ENCODE measurements around the gene NSMCE3.
"Not testable (repeated sequence)": the region's sequence is repeated elsewhere in the genome, so short reads cannot be mapped to it uniquely, and the experiment has no call there.

The NSMCE3 gene

GRCh38 chr15:29241207-29241606 lies 28.4 kb downstream of the NSMCE3 start:
- Histone ChIP-seq H3K9me3 (ENCODE audit: control insufficient read depth, low read length) (peaks cover 5% of the 10 kb centered on the region), H3K27me3 (replicated peaks; ENCODE audit: control insufficient read depth, insufficient read depth, low read length) (peaks cover 4% of the 10 kb centered on the region), H3K4me3 (ENCODE audit: low read length) (no peak overlapping the region), H3K9ac (ENCODE audit: low read length) (no peak overlapping the region), H3K4me1 (ENCODE audit: control insufficient read depth, insufficient read depth, low read length) (no peaks in the 10 kb centered on the region), H3K36me3 (ENCODE audit: control insufficient read depth, insufficient read depth, low read length, severe bottlenecking) (no peaks in the 10 kb centered on the region)
- no peak for DNase-seq (ENCODE audit: low read depth)

- no peaks in the 10 kb centered on the region for H3K36me3 ChIP-seq (ENCODE audit: control insufficient read depth, insufficient read depth, low read length, severe bottlenecking)
- peaks cover 13% of the 10 kb centered on the region for H3K9me3 ChIP-seq (ENCODE audit: control insufficient read depth, low read length)
- no peak for DNase-seq (ENCODE audit: low read depth)
- H3K4me3 ChIP-seq (ENCODE audit: low read length), result no peak overlapping the region
- H3K27me3 ChIP-seq (replicated peaks; ENCODE audit: control insufficient read depth, insufficient read depth, low read length), result peaks cover 4% of the 10 kb centered on the region
- H3K9ac ChIP-seq (ENCODE audit: low read length), result no peak overlapping the region
- H3K4me1 ChIP-seq (ENCODE audit: control insufficient read depth, insufficient read depth, low read length), result no peaks in the 10 kb centered on the region
Observed at GRCh38 chr15:29239395-29239794, 30.2 kb downstream of the NSMCE3 start.

DNA sequence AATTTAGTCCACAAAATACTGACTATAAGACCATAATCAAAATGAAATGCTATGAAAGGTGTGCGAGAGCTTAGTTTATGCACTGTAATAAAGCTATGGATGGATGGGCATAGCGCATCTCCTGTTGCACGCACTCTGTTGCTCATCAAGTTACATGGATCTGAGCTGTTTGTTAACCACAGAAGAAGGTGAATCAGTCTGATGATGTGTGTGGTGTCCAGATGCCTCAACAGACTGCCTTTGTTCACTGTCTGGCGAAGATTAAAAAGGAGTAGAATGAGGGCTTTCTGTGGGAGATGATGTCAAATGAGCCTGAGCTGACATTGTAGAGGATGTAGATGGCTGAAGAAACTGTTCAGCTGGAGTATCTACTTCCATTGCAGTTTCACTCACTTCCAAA lies 36.1 kb downstream of the NSMCE3 start:
- no peaks in the 10 kb centered on the region for H3K27me3 ChIP-seq (replicated peaks; ENCODE audit: control insufficient read depth, insufficient read depth, low read length)
- H3K4me3 ChIP-seq (ENCODE audit: low read length), result no peak overlapping the region
- H3K36me3 ChIP-seq (ENCODE audit: control insufficient read depth, insufficient read depth, low read length, severe bottlenecking), result no peaks in the 10 kb centered on the region
- peaks cover 13% of the 10 kb centered on the region for H3K9me3 ChIP-seq (ENCODE audit: control insufficient read depth, low read length)
- DNase-seq (ENCODE audit: low read depth), result no peak
- H3K4me1 ChIP-seq (ENCODE audit: control insufficient read depth, insufficient read depth, low read length), result no peaks in the 10 kb centered on the region
- H3K9ac ChIP-seq (ENCODE audit: low read length), result no peak overlapping the region

DNA sequence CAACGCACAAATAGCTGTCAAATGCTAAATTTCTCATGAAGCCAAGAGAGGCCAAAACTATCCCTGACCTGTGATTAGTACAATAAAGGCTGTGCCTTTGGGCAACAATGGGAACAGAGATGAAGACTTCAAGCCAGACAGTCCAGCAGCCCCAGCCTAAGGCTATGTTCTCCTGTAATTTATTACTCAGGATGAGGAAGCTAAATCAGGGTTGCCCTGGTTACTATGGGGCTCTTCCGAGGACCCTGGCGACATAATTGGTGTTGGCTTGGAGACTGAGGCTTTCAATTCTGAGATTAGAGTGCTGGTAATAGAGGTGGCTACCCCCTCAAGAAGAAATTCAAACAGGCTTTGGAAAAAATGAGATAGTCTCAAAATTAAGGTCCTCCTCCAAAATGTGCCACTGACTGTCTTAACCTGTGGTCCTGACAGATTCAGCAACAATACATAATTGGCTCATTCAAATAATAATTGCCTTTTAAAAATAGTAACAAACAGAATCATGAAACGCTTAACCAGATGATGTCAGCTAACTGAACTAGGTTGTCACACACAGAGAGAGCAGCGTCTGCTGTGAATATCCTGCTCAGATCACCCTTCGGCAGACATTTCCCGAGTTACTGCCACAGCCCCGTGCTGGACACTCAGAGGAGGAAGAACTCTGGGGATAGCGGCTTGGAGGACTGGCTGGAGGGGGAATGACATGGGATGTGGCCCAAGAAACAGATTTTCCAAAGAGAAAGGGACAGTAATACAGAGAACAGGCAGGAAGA lies 43.0 kb downstream of the NSMCE3 start:
- peaks cover 11% of the 10 kb centered on the region for H3K27me3 ChIP-seq (replicated peaks; ENCODE audit: control insufficient read depth, insufficient read depth, low read length)
- no peak for DNase-seq (ENCODE audit: low read depth)
- no peak overlapping the region for H3K9ac ChIP-seq (ENCODE audit: low read length)
- no peaks in the 10 kb centered on the region for H3K9me3 ChIP-seq (ENCODE audit: control insufficient read depth, low read length)
- H3K4me1 ChIP-seq (ENCODE audit: control insufficient read depth, insufficient read depth, low read length), result no peaks in the 10 kb centered on the region
- H3K36me3 ChIP-seq (ENCODE audit: control insufficient read depth, insufficient read depth, low read length, severe bottlenecking), result no peaks in the 10 kb centered on the region
- H3K4me3 ChIP-seq (ENCODE audit: low read length), result no peak overlapping the region

DNA sequence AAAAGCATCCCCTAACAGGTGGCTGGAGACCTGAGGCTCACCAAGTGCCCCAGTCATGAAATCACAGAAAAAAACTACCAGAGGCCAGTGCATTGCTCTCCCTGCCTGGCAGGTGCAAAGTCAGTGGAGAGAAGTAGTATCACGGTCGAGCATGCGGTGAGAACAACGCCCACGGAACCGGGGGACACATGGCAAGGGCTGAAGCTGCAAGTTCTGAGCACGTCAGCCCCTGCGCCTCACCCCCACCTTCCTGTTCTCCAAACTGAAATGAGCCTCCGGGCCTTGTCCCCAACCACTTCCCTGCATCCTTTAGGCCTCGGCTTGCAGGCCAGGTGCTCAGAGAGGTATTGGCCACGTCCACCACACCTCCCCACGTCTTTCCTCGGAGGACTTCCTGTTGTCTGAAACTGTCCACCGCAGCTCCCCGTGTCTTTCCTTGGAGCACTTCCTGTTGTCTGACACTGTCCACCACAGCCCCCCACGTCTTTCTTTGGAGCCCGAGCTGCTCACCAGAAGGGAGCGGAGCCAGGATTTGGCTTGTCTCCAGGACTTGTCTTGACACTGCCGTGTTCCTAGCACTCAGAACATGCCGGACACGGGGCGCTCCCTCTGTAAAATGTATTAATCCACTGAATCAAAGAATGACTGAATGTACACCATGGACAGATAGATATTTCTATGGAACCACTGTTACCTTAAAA lies 43.9 kb downstream of the NSMCE3 start:
- H3K9me3 ChIP-seq (ENCODE audit: control insufficient read depth, low read length), result no peaks in the 10 kb centered on the region
- H3K9ac ChIP-seq (ENCODE audit: low read length), result no peak overlapping the region
- H3K4me3 ChIP-seq (ENCODE audit: low read length), result no peak overlapping the region
- H3K36me3 ChIP-seq (ENCODE audit: control insufficient read depth, insufficient read depth, low read length, severe bottlenecking), result no peaks in the 10 kb centered on the region
- peaks cover 11% of the 10 kb centered on the region for H3K27me3 ChIP-seq (replicated peaks; ENCODE audit: control insufficient read depth, insufficient read depth, low read length)
- DNase-seq (ENCODE audit: low read depth), result no peak
- H3K4me1 ChIP-seq (ENCODE audit: control insufficient read depth, insufficient read depth, low read length), result no peaks in the 10 kb centered on the region

- H3K4me3 ChIP-seq (ENCODE audit: low read length); DNase-seq (ENCODE audit: low read depth); H3K9me3 ChIP-seq (ENCODE audit: control insufficient read depth, low read length); H3K36me3 ChIP-seq (ENCODE audit: control insufficient read depth, insufficient read depth, low read length, severe bottlenecking); H3K9ac ChIP-seq (ENCODE audit: low read length); H3K4me1 ChIP-seq (ENCODE audit: control insufficient read depth, insufficient read depth, low read length): not testable (repeated sequence)
- H3K27me3 ChIP-seq (replicated peaks; ENCODE audit: control insufficient read depth, insufficient read depth, low read length), result peaks cover 11% of the 10 kb centered on the region
Observed at GRCh38 chr15:29224987-29225363, 44.6 kb downstream of the NSMCE3 start.

- not testable (repeated sequence) for H3K9ac ChIP-seq (ENCODE audit: low read length); H3K4me1 ChIP-seq (ENCODE audit: control insufficient read depth, insufficient read depth, low read length); DNase-seq (ENCODE audit: low read depth); H3K4me3 ChIP-seq (ENCODE audit: low read length); H3K36me3 ChIP-seq (ENCODE audit: control insufficient read depth, insufficient read depth, low read length, severe bottlenecking); H3K9me3 ChIP-seq (ENCODE audit: control insufficient read depth, low read length)
- peaks cover 11% of the 10 kb centered on the region for H3K27me3 ChIP-seq (replicated peaks; ENCODE audit: control insufficient read depth, insufficient read depth, low read length)
Observed at GRCh38 chr15:29224235-29224986, 45.2 kb downstream of the NSMCE3 start.

DNA sequence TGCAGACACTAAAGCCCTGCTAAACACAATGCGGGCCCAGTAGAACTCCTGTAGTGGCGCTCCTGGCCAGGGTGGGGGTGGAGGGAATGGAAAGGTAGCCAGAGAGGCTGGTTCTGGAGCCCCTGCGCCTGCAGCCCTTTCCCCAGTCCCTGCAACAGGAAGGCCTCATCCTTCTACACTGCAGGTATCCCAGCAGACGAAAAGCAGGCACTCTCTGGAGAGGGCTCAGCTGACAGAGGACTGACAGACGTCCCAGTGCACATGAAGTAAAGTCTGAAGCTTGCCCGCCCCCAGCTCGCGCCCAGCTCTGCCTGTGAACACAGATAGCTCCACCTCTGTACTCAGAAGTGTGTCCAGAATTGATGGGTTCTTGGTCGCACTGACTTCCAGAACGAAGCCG lies 46.0 kb downstream of the NSMCE3 start:
- H3K27me3 ChIP-seq (replicated peaks; ENCODE audit: control insufficient read depth, insufficient read depth, low read length), result peaks cover 11% of the 10 kb centered on the region
- no peaks in the 10 kb centered on the region for H3K36me3 ChIP-seq (ENCODE audit: control insufficient read depth, insufficient read depth, low read length, severe bottlenecking)
- H3K4me1 ChIP-seq (ENCODE audit: control insufficient read depth, insufficient read depth, low read length), result no peaks in the 10 kb centered on the region
- no peak for DNase-seq (ENCODE audit: low read depth)
- H3K9me3 ChIP-seq (ENCODE audit: control insufficient read depth, low read length), result no peaks in the 10 kb centered on the region
- no peak overlapping the region for H3K9ac ChIP-seq (ENCODE audit: low read length)
- no peak overlapping the region for H3K4me3 ChIP-seq (ENCODE audit: low read length)

- Histone ChIP-seq H3K9ac (ENCODE audit: low read length) (no peak overlapping the region), H3K4me1 (ENCODE audit: control insufficient read depth, insufficient read depth, low read length) (no peaks in the 10 kb centered on the region), H3K27me3 (replicated peaks; ENCODE audit: control insufficient read depth, insufficient read depth, low read length) (peaks cover 6% of the 10 kb centered on the region), H3K36me3 (ENCODE audit: control insufficient read depth, insufficient read depth, low read length, severe bottlenecking) (no peaks in the 10 kb centered on the region), H3K9me3 (ENCODE audit: control insufficient read depth, low read length) (no peaks in the 10 kb centered on the region), H3K4me3 (ENCODE audit: low read length) (no peak overlapping the region)
- no peak for DNase-seq (ENCODE audit: low read depth)
Observed at GRCh38 chr15:29222129-29222853, 47.3 kb downstream of the NSMCE3 start.

- Histone ChIP-seq H3K4me1 (ENCODE audit: control insufficient read depth, insufficient read depth, low read length) (no peaks in the 10 kb centered on the region), H3K4me3 (ENCODE audit: low read length) (no peak overlapping the region), H3K9me3 (ENCODE audit: control insufficient read depth, low read length) (no peaks in the 10 kb centered on the region), H3K36me3 (ENCODE audit: control insufficient read depth, insufficient read depth, low read length, severe bottlenecking) (no peaks in the 10 kb centered on the region), H3K27me3 (replicated peaks; ENCODE audit: control insufficient read depth, insufficient read depth, low read length) (no peaks in the 10 kb centered on the region), H3K9ac (ENCODE audit: low read length) (no peak overlapping the region)
- no peak for DNase-seq (ENCODE audit: low read depth)
Observed at GRCh38 chr15:29220852-29221251, 48.8 kb downstream of the NSMCE3 start.

DNA sequence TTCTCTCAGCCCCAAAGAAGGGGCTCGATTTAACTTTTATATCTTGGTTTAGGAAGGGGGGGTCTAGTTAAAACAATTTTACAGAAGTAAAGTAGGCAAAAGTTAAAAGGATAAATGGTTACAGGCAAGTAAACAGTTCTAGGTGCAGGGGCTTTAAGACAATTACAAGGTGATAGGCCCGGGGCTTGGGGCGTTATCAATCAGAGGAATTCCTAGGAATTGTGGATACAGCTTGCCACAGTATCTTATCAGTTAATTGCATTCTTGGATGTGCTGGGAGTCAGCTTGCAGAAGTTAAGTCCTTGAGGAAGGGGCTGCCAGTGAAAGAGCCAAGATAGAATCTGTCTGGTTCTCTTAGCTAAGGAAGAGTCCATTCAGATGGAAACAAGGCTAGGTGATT lies 52.7 kb downstream of the NSMCE3 start:
- Histone ChIP-seq H3K9ac (ENCODE audit: low read length) (no peak overlapping the region), H3K36me3 (ENCODE audit: control insufficient read depth, insufficient read depth, low read length, severe bottlenecking) (no peaks in the 10 kb centered on the region), H3K4me1 (ENCODE audit: control insufficient read depth, insufficient read depth, low read length) (no peaks in the 10 kb centered on the region), H3K27me3 (replicated peaks; ENCODE audit: control insufficient read depth, insufficient read depth, low read length) (no peaks in the 10 kb centered on the region), H3K4me3 (ENCODE audit: low read length) (no peak overlapping the region), H3K9me3 (ENCODE audit: control insufficient read depth, low read length) (no peaks in the 10 kb centered on the region)
- no peak for DNase-seq (ENCODE audit: low read depth)

Measured in adipocyte (in vitro differentiated cells).